ENCODE measurements around the gene HMX1. TPM values are rescaled to one million over a fixed set of nuclear protein-coding genes. Genes with fewer than 3 reads are reported as not detected.

Gene HMX1
- total RNA-seq, 1 donor from 2014 or later, result not detected

GRCh38 chr4:8904666-8905065 lies 33.0 kb upstream of the HMX1 start:
- no peak for DNase-seq (ENCODE audit: low spot score in 2 of 2)
- no peak overlapping the region for H3K4me3 ChIP-seq
- TF ChIP-seq, protein P1, sequence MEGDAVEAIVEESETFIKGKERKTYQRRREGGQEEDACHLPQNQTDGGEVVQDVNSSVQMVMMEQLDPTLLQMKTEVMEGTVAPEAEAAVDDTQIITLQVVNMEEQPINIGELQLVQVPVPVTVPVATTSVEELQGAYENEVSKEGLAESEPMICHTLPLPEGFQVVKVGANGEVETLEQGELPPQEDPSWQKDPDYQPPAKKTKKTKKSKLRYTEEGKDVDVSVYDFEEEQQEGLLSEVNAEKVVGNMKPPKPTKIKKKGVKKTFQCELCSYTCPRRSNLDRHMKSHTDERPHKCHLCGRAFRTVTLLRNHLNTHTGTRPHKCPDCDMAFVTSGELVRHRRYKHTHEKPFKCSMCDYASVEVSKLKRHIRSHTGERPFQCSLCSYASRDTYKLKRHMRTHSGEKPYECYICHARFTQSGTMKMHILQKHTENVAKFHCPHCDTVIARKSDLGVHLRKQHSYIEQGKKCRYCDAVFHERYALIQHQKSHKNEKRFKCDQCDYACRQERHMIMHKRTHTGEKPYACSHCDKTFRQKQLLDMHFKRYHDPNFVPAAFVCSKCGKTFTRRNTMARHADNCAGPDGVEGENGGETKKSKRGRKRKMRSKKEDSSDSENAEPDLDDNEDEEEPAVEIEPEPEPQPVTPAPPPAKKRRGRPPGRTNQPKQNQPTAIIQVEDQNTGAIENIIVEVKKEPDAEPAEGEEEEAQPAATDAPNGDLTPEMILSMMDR (IDR thresholded peaks at IDR 0.05), result no peak
- no peaks in the 10 kb centered on the region for H3K36me3 ChIP-seq
- intact Hi-C loops (cut with DNase I), result no loop called here
- no peaks in the 10 kb centered on the region for H3K4me1 ChIP-seq
- no peaks in the 10 kb centered on the region for H3K27me3 ChIP-seq
- H3K9me3 ChIP-seq, result peaks cover 0 to 9% of the 10 kb centered on the region in 2 donors
- no peak overlapping the region for H3K27ac ChIP-seq

- Histone ChIP-seq H3K9me3 (peaks cover 0 to 9% of the 10 kb centered on the region in 2 donors), H3K4me3 (no peak overlapping the region), H3K27ac (no peak overlapping the region), H3K27me3 (no peaks in the 10 kb centered on the region), H3K4me1 (no peaks in the 10 kb centered on the region), H3K36me3 (no peaks in the 10 kb centered on the region)
- TF ChIP-seq, protein P1 (IDR thresholded peaks at IDR 0.05), result no peak
- no peak for DNase-seq (ENCODE audit: low spot score in 2 of 2)
- intact Hi-C loops (cut with DNase I), result no loop called here
These were observed 32.4 kb upstream of the HMX1 start for GRCh38 chr4:8904041-8904501.

DNA sequence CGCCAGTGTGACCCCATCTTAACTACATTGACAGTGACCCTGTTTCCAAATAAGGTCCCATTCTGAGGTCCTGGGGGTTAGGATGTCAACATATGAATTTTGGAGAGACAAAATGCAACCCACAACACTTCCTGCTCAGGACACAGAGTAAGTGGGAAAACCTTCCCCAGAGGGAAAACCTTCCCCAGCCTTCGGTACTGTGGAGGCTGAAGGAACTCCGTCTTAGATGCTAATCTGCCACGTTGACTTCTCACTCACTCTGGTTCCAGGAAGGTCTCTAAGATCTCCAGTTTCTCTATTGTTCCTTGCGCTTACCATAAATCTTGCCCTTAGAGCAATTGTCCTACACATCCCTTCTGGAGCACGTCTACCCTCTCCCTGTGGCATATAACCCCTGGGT lies 29.7 kb upstream of the HMX1 start:
- Histone ChIP-seq H3K27me3 (no peaks in the 10 kb centered on the region), H3K9me3 (peaks cover 0 to 9% of the 10 kb centered on the region in 2 donors), H3K4me1 (no peaks in the 10 kb centered on the region), H3K27ac (no peak overlapping the region), H3K4me3 (no peak overlapping the region), H3K36me3 (no peaks in the 10 kb centered on the region)
- intact Hi-C loops (cut with DNase I), result no loop called here
- DNase-seq (ENCODE audit: low spot score in 2 of 2), result no peak
- TF ChIP-seq, protein P1 (IDR thresholded peaks at IDR 0.05), result no peak

DNA sequence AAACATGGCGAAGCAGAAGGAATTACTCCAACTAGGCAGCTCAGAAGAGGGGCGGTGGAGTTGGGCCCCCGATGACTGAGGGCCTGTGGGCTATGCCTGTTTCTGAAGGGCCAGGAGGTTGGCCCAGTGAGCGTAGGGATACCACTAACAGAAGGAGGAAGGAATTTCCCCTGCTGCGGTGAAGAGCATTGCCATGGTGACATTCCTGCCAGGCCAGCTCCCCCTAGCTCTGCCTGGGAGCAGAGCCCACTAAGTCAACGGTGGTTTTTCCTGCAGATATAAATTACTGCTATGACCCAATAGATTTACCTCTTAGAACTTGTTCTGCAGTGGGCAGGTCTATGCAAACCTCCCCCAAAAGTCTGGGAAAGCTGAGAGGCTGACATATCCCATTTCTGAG lies 28.9 kb upstream of the HMX1 start:
- Histone ChIP-seq H3K36me3 (no peaks in the 10 kb centered on the region), H3K27me3 (no peaks in the 10 kb centered on the region), H3K4me1 (no peaks in the 10 kb centered on the region), H3K4me3 (no peak overlapping the region), H3K9me3 (peaks cover 0 to 9% of the 10 kb centered on the region in 2 donors), H3K27ac (no peak overlapping the region)
- DNase-seq (ENCODE audit: low spot score in 2 of 2), result no peak
- intact Hi-C loops (cut with DNase I), result no loop called here
- TF ChIP-seq, protein P1 (IDR thresholded peaks at IDR 0.05), result no peak

DNA sequence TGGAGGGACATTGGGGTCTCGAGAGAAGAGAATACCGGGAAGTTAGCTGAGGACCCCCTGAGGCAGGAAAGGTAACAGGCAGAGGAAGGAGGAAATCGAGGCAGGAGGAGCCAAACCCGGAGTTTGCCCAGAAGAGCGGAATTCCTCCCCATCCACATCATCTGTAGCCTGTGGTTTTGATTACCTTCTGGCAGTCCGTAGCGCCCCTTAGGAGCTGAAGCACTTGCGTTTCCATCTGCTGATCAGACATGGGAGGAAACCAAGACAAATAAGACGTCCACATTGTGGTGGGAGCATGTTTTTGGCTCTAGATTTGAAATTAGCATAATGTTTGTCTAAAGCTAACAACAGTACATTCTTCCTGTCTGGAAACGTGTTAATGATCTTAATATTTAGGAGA lies 26.8 kb upstream of the HMX1 start:
- TF ChIP-seq, protein P1 (IDR thresholded peaks at IDR 0.05), result no peak
- Histone ChIP-seq H3K4me3 (no peak overlapping the region), H3K36me3 (no peaks in the 10 kb centered on the region), H3K27ac (no peak overlapping the region), H3K27me3 (peaks cover 8% of the 10 kb centered on the region), H3K9me3 (peaks cover 0 to 9% of the 10 kb centered on the region in 2 donors), H3K4me1 (no peaks in the 10 kb centered on the region)
- DNase-seq (ENCODE audit: low spot score in 2 of 2), result no peak
- intact Hi-C loops (cut with DNase I), result no loop called here

All from ascending aorta (tissue), 2 donors.